ENCODE measurements around the gene LRP5. TPM values are rescaled to one million over a fixed set of nuclear protein-coding genes. Genes with fewer than 3 reads are reported as not detected.
A peak's percentile ranks its signal among the peaks of the same experiment; 100 is the strongest.

The LRP5 gene
- total RNA-seq, 1 experiment from 2014 or later = 55.2 TPM

GRCh38 chr11:68459886-68460740, 147.7 kb downstream of the LRP5 start (continued):
- TF ChIP-seq REST (IDR thresholded peaks at IDR 0.05; ENCODE audit: low read depth) (no peak), SRF (IDR thresholded peaks at IDR 0.05; ENCODE audit: low read depth) (no peak)

- no TSS peak for BruUV-seq (replicated peaks)
- Histone ChIP-seq H3K36me3 (ENCODE audit: control insufficient read depth in 1 of 2, insufficient read depth in 2 of 2, low read length in 2 of 2) (no peaks in the 10 kb centered on the region; a peak in 1 of 4 replicates), H3K9me2 (ENCODE audit: insufficient read depth) (no peaks in the 10 kb centered on the region), H3K27ac (ENCODE audit: low read depth, low read length) (peak within 1 kb of the TSS; percentile 87), H3K79me2 (ENCODE audit: insufficient read depth, low read length) (peaks cover 53% of the 10 kb centered on the region), H3K4me1 (ENCODE audit: control insufficient read depth in 1 of 2, insufficient read depth in 2 of 2, low read length in 2 of 2) (peaks cover 10 to 26% of the 10 kb centered on the region in 2 experiments), H3K27me3 (ENCODE audit: insufficient read depth, low read length) (no peaks in the 10 kb centered on the region), H3K4me2 (ENCODE audit: low read length) (peak within 1 kb of the TSS; percentile 99), H3K9me3 (ENCODE audit: control insufficient read depth in 1 of 2, insufficient read depth in 1 of 2, low read depth in 1 of 2, low read length in 2 of 2) (no peaks in the 10 kb centered on the region), H2AFZ (ENCODE audit: low read depth, low read length, poor library complexity, severe bottlenecking) (peak within 1 kb of the TSS; percentile 52), H4K20me1 (ENCODE audit: insufficient read depth) (peaks cover 37% of the 10 kb centered on the region), H3K4me3 (replicated peaks in 1 of 2; ENCODE audit: low read depth in 1 of 2, low read length in 2 of 2) (peak within 1 kb of the TSS; percentile 67 to 81), H3K9ac (ENCODE audit: low read length) (peak within 1 kb of the TSS; percentile 86)
- RAD21 ChIA-PET (ENCODE audit: low non-redundant PET in 1 of 2, low total read pairs in 2 of 2, uncharacterized antibody in 2 of 2, unreplicated experiment in 2 of 2) = no interaction called here
- POLR2A ChIA-PET = no interaction called here
- ATAC-seq (peak; percentile 48), DNase-seq (ENCODE audit: low read depth, low spot score) (no peak)
- TF ChIP-seq YY1 (IDR thresholded peaks at IDR 0.05; ENCODE audit: extremely low read depth, insufficient replicate concordance, low read depth, low read length) (peak; percentile 89), ZFX (IDR thresholded peaks at IDR 0.05) (peak; percentile 81), POLR2A (IDR thresholded peaks at IDR 0.05; ENCODE audit: borderline replicate concordance, extremely low read depth, insufficient read depth, insufficient read length) (peak; percentile 53), POLR2AphosphoS5 (IDR thresholded peaks at IDR 0.05; ENCODE audit: low read depth, low read length) (peak; percentile 76), MAX (IDR thresholded peaks at IDR 0.05) (peak; percentile 42; the same call in 1 of the 2 replicates), EGR1 (IDR thresholded peaks at IDR 0.05; ENCODE audit: low read depth) (no peak)
- CTCF ChIA-PET = no interaction called here
- intact Hi-C loops (cut with micrococcal nuclease) = no loop called here
Measured at GRCh38 chr11:68460741-68461574, 148.6 kb downstream of the LRP5 start, which contains the start of gene PPP6R3. TSS of gene PPP6R3 (plus strand) at chr11:68460752. CDS start at chr11:68537665, 76,913 bp downstream.

All from HCT116 (cell line).